GM12878 (cell line): ENCODE measurements around the gene PLA2G4E. TPM values are rescaled to one million over a fixed set of nuclear protein-coding genes. Genes with fewer than 3 reads are reported as not detected.
A peak's percentile ranks its signal among the peaks of the same experiment; 100 is the strongest.

ENCODE experiments used
- ATF7 ChIP-seq: fragments of 450-650 bp; IDR thresholded peaks from 2 replicates; pipeline ENCODE4 v1.6.1; 2016; ENCODE audit warnings: low read depth, mild to moderate bottlenecking
- BCL11A ChIP-seq: IDR thresholded peaks from 2 replicates; pipeline ENCODE4 v1.6.1; 2011; ENCODE audit warnings: low read depth, low read length
- CBFB ChIP-seq: IDR thresholded peaks from 2 replicates; pipeline ENCODE4 v1.6.1; 2016; ENCODE audit warnings: antibody characterized with exemption, low read depth
- DPF2 ChIP-seq: fragments of 450-650 bp; IDR thresholded peaks from 2 replicates; pipeline ENCODE4 v1.6.1; 2017; ENCODE audit warnings: mild to moderate bottlenecking
- ETV6 ChIP-seq, 2 experiments: fragments of 450-650 bp in 1 of 2; IDR thresholded peaks in 1 of 2; conservative IDR thresholded peaks in 1 of 2; 2 replicates each; pipeline ENCODE4 v1.6.1; 2014; ENCODE audit warnings: antibody characterized with exemption in 1 of 2, borderline replicate concordance in 1 of 2, low read depth in 1 of 2, mild to moderate bottlenecking in 1 of 2, moderate library complexity in 1 of 2
- FOXM1 ChIP-seq: IDR thresholded peaks from 2 replicates; pipeline ENCODE4 v1.6.1; 2012; ENCODE audit warnings: low read depth, mild to moderate bottlenecking, inconsistent platforms, low read length, moderate library complexity
- MXI1 ChIP-seq: fragments of 150-350 bp; IDR thresholded peaks from 2 replicates; pipeline ENCODE4 v1.6.1; 2011; ENCODE audit warnings: low read depth, mild to moderate bottlenecking, inconsistent platforms, low read length, improper control_type of control experiment
- MYB ChIP-seq: fragments of 150-350 bp; IDR thresholded peaks from 2 replicates; pipeline ENCODE4 v1.6.1; 2014; ENCODE audit warnings: mild to moderate bottlenecking, low read depth, low read length, borderline replicate concordance
- NFIC ChIP-seq: IDR thresholded peaks from 2 replicates; pipeline ENCODE4 v1.6.1; 2012; ENCODE audit warnings: low read depth, mild to moderate bottlenecking, inconsistent platforms, low read length, moderate library complexity
- PAX8 ChIP-seq: fragments of 450-650 bp; IDR thresholded peaks from 2 replicates; pipeline ENCODE4 v1.6.1; 2017; ENCODE audit warnings: mild to moderate bottlenecking, moderate library complexity
- POLR2AphosphoS5 ChIP-seq: IDR thresholded peaks from 2 replicates; pipeline ENCODE4 v1.6.1; 2011; ENCODE audit warnings: mild to moderate bottlenecking, low read length, inconsistent platforms
- SP1 ChIP-seq: IDR thresholded peaks from one replicate; pipeline ENCODE4 v1.6.1; 2011; ENCODE audit warnings: low read depth, low read length
- SPI1 ChIP-seq: IDR thresholded peaks from 2 replicates; pipeline ENCODE4 v1.6.1; 2011; ENCODE audit warnings: low read depth, mild to moderate bottlenecking, low read length, moderate library complexity, borderline replicate concordance; ENCODE audit not compliant: insufficient read depth
- TAF1 ChIP-seq: IDR thresholded peaks from 2 replicates; pipeline ENCODE4 v1.6.1; 2011; ENCODE audit warnings: mild to moderate bottlenecking, low read depth, low read length, borderline replicate concordance
- YY1 ChIP-seq: IDR thresholded peaks from 2 replicates; pipeline ENCODE4 v1.6.1; 2011; ENCODE audit warnings: low read depth, mild to moderate bottlenecking, low read length
- polyA plus RNA-seq, 11 experiments: library from polyadenylated mRNA; depleted of rRNA in 4 of 11; unstranded in 6 of 11; stranded (reverse) in 5 of 11; fragments of >200 nt; fragmentation: Nextera tagmentation in 4 of 11; fragmentation: Illumina TruSeq in 1 of 11; extraction: Ambion mirVana in 4 of 11; extraction: Trizol in 1 of 11; gene quantifications; 1 replicate in 1 of 11; 2 replicates in 10 of 11; pipeline versions ENCODE4 v1.2.1 to v1.2.3, GENCODE V29; 2011 to 2016; ENCODE audit warnings: inconsistent platforms in 2 of 11, missing spikeins in 2 of 11, low read depth in 1 of 11
- total RNA-seq, 4 experiments: library from RNA; depleted of rRNA in 3 of 4; stranded (reverse); fragments of >200 nt in 3 of 4; fragmentation: Illumina TruSeq in 1 of 4; extraction: Trizol in 1 of 4; gene quantifications; 2 replicates each; pipeline versions ENCODE4 v1.2.1 to v1.2.3, GENCODE V29; 2013 to 2021
- TF ChIP-seq, protein P1 (sequence below): IDR thresholded peaks from 2 replicates; pipeline ENCODE4 v1.6.1; 2012; ENCODE audit warnings: low read depth, low read length, improper control_type of control experiment
- TF ChIP-seq, protein P2 (sequence below): fragments of 450-650 bp; IDR thresholded peaks from 2 replicates; pipeline ENCODE4 v1.6.1; 2016; ENCODE audit warnings: mild to moderate bottlenecking, moderate library complexity, borderline replicate concordance

PLA2G4E gene
- total and polyA plus RNA-seq, 10 of the 15 experiments (the other 5 are each of a cell fraction or from before 2014, with no cell fraction given): 0.05 to 0.32 (median 0.06) TPM; not detected in 5

DNA sequence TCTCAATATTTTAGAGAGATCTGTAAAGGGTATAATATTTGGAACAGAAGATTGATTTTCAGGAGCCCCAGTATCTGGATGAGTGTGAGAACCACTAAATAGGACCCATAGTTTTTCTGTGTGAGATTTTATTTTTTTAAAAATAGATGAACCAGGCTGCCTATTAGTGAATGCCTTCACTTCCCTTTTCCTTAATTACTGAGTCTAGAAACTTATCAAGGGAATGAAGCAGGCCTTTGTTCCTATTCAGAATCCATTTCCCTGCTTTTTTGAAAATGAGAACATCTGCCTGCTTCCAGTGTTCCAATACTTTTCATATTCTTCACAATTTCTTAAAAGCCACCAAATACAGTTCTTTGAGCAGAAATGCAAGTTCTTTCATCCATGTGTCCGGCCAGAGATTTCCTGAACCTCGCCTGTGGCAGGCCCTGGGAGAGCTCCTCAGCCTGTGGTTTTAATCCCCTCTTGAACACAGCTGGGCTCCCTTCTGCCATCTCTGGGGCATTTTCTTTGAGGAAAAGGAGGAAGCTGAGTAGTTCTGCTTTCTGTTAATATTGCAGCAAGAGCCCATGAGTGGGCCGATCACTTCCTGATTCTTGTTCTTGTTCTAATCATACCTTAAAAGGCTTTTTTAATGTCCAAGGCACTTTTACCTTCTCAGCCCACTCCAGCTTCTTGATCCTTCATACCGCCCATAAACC, 53.2 kb downstream of the PLA2G4E start (continued):
- TF ChIP-seq, protein P1, sequence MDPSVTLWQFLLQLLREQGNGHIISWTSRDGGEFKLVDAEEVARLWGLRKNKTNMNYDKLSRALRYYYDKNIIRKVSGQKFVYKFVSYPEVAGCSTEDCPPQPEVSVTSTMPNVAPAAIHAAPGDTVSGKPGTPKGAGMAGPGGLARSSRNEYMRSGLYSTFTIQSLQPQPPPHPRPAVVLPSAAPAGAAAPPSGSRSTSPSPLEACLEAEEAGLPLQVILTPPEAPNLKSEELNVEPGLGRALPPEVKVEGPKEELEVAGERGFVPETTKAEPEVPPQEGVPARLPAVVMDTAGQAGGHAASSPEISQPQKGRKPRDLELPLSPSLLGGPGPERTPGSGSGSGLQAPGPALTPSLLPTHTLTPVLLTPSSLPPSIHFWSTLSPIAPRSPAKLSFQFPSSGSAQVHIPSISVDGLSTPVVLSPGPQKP: no peak
- TF ChIP-seq POLR2AphosphoS5: peak; percentile 79; the same call in 1 of the 2 replicates
- TF ChIP-seq, protein P2, sequence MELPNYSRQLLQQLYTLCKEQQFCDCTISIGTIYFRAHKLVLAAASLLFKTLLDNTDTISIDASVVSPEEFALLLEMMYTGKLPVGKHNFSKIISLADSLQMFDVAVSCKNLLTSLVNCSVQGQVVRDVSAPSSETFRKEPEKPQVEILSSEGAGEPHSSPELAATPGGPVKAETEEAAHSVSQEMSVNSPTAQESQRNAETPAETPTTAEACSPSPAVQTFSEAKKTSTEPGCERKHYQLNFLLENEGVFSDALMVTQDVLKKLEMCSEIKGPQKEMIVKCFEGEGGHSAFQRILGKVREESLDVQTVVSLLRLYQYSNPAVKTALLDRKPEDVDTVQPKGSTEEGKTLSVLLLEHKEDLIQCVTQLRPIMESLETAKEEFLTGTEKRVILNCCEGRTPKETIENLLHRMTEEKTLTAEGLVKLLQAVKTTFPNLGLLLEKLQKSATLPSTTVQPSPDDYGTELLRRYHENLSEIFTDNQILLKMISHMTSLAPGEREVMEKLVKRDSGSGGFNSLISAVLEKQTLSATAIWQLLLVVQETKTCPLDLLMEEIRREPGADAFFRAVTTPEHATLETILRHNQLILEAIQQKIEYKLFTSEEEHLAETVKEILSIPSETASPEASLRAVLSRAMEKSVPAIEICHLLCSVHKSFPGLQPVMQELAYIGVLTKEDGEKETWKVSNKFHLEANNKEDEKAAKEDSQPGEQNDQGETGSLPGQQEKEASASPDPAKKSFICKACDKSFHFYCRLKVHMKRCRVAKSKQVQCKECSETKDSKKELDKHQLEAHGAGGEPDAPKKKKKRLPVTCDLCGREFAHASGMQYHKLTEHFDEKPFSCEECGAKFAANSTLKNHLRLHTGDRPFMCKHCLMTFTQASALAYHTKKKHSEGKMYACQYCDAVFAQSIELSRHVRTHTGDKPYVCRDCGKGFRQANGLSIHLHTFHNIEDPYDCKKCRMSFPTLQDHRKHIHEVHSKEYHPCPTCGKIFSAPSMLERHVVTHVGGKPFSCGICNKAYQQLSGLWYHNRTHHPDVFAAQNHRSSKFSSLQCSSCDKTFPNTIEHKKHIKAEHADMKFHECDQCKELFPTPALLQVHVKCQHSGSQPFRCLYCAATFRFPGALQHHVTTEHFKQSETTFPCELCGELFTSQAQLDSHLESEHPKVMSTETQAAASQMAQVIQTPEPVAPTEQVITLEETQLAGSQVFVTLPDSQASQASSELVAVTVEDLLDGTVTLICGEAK: no peak
- peak; percentile 60 for TF ChIP-seq NFIC
- peak; percentile 67; the same call in 1 of the 2 replicates for TF ChIP-seq CBFB
- TF ChIP-seq YY1: peak; percentile 60; the same call in 1 of the 2 replicates
- TF ChIP-seq SP1: no peak
- no peak for TF ChIP-seq MXI1
- TF ChIP-seq ETV6 (conservative IDR thresholded peaks at IDR 0.05 in 1 of 2, IDR thresholded peaks at IDR 0.05 in 1 of 2; ENCODE audit: borderline replicate concordance in 1 of 2, low read depth in 1 of 2): peak in 1 of 2 experiments; percentile 63; a peak in 1 of 4 replicates
- no peak for TF ChIP-seq PAX8
- TF ChIP-seq SPI1: peak; percentile 86
- peak; percentile 95 for TF ChIP-seq DPF2
- no peak for TF ChIP-seq MYB
- peak; percentile 68 for TF ChIP-seq TAF1
- no peak for TF ChIP-seq FOXM1
- TF ChIP-seq BCL11A: peak; percentile 16; the same call in 1 of the 2 replicates
- 0 out of 2 replicates have a peak, but pooled peaks have one; percentile 36 for TF ChIP-seq ATF7
